Activated naive CD4-positive, alpha-beta T cell treated with anti-CD3 and anti-CD28 coated beads, Interleukin-2, amount 50 U/mL, for 72 hours (primary cell): ENCODE data around the gene MTA2. TPM values are rescaled to one million over a fixed set of nuclear protein-coding genes. Genes with fewer than 3 reads are reported as not detected.
A peak's percentile ranks its signal among the peaks of the same experiment; 100 is the strongest.
"Not testable (repeated sequence)": the region's sequence is repeated elsewhere in the genome, so short reads cannot be mapped to it uniquely, and the experiment has no call there.

Experiments used
- ATAC-seq, 2 donors: fragments of 150-1000 bp; cut with Tn5 transposase; 2 replicates each; pipeline ENCODE4 v1.10.0; 2021; ENCODE audit warnings: mild to moderate bottlenecking in 2 of 2, moderate library complexity in 2 of 2
- DNase-seq, 2 donors: peaks; one replicate each; pipeline ENCODE4 v3.0.0; 2021 to 2022; ENCODE audit warnings: low spot score in 2 of 2
- H3K27ac Mint-ChIP-seq, 2 donors: one replicate each; pipeline ENCODE4 v1.8.0; 2022; ENCODE audit warnings: mild to moderate bottlenecking in 2 of 2, mixed read lengths in 2 of 2
- H3K36me3 Mint-ChIP-seq, 2 donors: one replicate each; pipeline ENCODE4 v1.8.0; 2022; ENCODE audit warnings: mixed read lengths in 2 of 2
- H3K9me3 Mint-ChIP-seq, 2 donors: one replicate each; pipeline ENCODE4 v1.8.0; 2022; ENCODE audit warnings: mixed read lengths in 2 of 2
- total RNA-seq, 2 donors: library from RNA; stranded (reverse); gene quantifications; one replicate each; pipeline ENCODE4 v1.2.3, GENCODE V29; 2022

MTA2 gene
- total RNA-seq, 2 donors from 2014 or later = 180 to 259 TPM

- H3K36me3 Mint-ChIP-seq = peaks cover 47 to 51% of the 10 kb centered on the region in 2 donors
- peak overlapping the region; percentile 22 to 80 for H3K27ac Mint-ChIP-seq
- no peaks in the 10 kb centered on the region for H3K9me3 Mint-ChIP-seq
- DNase-seq (no peak), ATAC-seq (no peak)
These were observed 1.4 kb upstream of the MTA2 start for GRCh38 chr11:62603072-62603408.

- peaks cover 53 to 57% of the 10 kb centered on the region in 2 donors for H3K36me3 Mint-ChIP-seq
- no peaks in the 10 kb centered on the region for H3K9me3 Mint-ChIP-seq
- no peak for DNase-seq
- peak overlapping the region; percentile 87 to 99 for H3K27ac Mint-ChIP-seq
- peak in 1 of 2 donors; percentile 0 for ATAC-seq
These were observed 741 bp upstream of the MTA2 start for GRCh38 chr11:62602141-62603071.

- peak; percentile 48 to 64 for DNase-seq
- no peaks in the 10 kb centered on the region for H3K9me3 Mint-ChIP-seq
- H3K27ac Mint-ChIP-seq = peak overlapping the region; percentile 87 to 97
- peaks cover 60 to 62% of the 10 kb centered on the region in 2 donors for H3K36me3 Mint-ChIP-seq
- ATAC-seq = peak; percentile 9 to 17
These were observed 618 bp downstream of the MTA2 start for GRCh38 chr11:62601122-62601371.

- H3K9me3 Mint-ChIP-seq = no peaks in the 10 kb centered on the region
- H3K27ac Mint-ChIP-seq = peak overlapping the region; percentile 87 to 97
- no peak for DNase-seq
- ATAC-seq = peak in 1 of 2 donors; percentile 8
- peaks cover 62 to 65% of the 10 kb centered on the region in 2 donors for H3K36me3 Mint-ChIP-seq
These were observed 1.1 kb downstream of the MTA2 start for GRCh38 chr11:62600367-62601121.

- peaks cover 62 to 69% of the 10 kb centered on the region in 2 donors for H3K36me3 Mint-ChIP-seq
- DNase-seq = peak in 1 of 2 donors; percentile 66
- no peaks in the 10 kb centered on the region for H3K9me3 Mint-ChIP-seq
- peak in 1 of 2 donors; percentile 15 for ATAC-seq
- H3K27ac Mint-ChIP-seq = peak overlapping the region; percentile 87 to 97
These were observed 1.8 kb downstream of the MTA2 start for GRCh38 chr11:62599901-62600300.

GRCh38 chr11:62599069-62599696 is 2.5 kb downstream of the MTA2 start:
- DNase-seq = peak; percentile 90 to 95
- Mint-ChIP-seq H3K36me3 (peaks cover 67 to 75% of the 10 kb centered on the region in 2 donors), H3K9me3 (no peaks in the 10 kb centered on the region)

GRCh38 chr11:62595124-62595523 is 6.5 kb downstream of the MTA2 start:
- Mint-ChIP-seq H3K36me3 (peaks cover 61 to 63% of the 10 kb centered on the region in 2 donors), H3K27ac (peak overlapping the region; percentile 8 to 99), H3K9me3 (no peaks in the 10 kb centered on the region)
- DNase-seq = no peak
- no peak for ATAC-seq

More at GRCh38 chr11:62599069-62599696, 2.5 kb downstream of the MTA2 start:
- peak overlapping the region; percentile 87 to 97 for H3K27ac Mint-ChIP-seq
- ATAC-seq = peak; percentile 70 to 82

- peak; percentile 9 to 28 for ATAC-seq
- H3K9me3 Mint-ChIP-seq = no peaks in the 10 kb centered on the region
- H3K36me3 Mint-ChIP-seq = peaks cover 45 to 47% of the 10 kb centered on the region in 2 donors
- peak; percentile 71 to 76 for DNase-seq
- H3K27ac Mint-ChIP-seq = peak overlapping the region; percentile 95 to 99
These were observed 8.1 kb downstream of the MTA2 start for GRCh38 chr11:62593434-62594044.

GRCh38 chr11:62592989-62593421 is 8.7 kb downstream of the MTA2 start:
- DNase-seq (no peak), ATAC-seq (no peak)
- H3K27ac Mint-ChIP-seq = peak overlapping the region; percentile 68 to 99
- H3K36me3 Mint-ChIP-seq = peaks cover 39 to 42% of the 10 kb centered on the region in 2 donors
- no peaks in the 10 kb centered on the region for H3K9me3 Mint-ChIP-seq

- H3K9me3 Mint-ChIP-seq = no peaks in the 10 kb centered on the region
- DNase-seq (no peak), ATAC-seq (peak in 1 of 2 donors; percentile 2)
- H3K36me3 Mint-ChIP-seq = peaks cover 32 to 34% of the 10 kb centered on the region in 2 donors
- peak overlapping the region; percentile 99 for H3K27ac Mint-ChIP-seq
These were observed 9.4 kb downstream of the MTA2 start for GRCh38 chr11:62592146-62592815.

GRCh38 chr11:62591448-62592145 is 10.1 kb downstream of the MTA2 start, which contains the start of gene TUT1:
TSS of gene TUT1 (minus strand) at chr11:62591523. CDS start at chr11:62591485, 38 bp downstream.
- H3K9me3 Mint-ChIP-seq = no peaks in the 10 kb centered on the region
- peaks cover 29 to 31% of the 10 kb centered on the region in 2 donors for H3K36me3 Mint-ChIP-seq
- peak within 1 kb of the TSS; percentile 99 for H3K27ac Mint-ChIP-seq
- peak; percentile 93 to 98 for DNase-seq
- peak; percentile 87 to 90 for ATAC-seq

GRCh38 chr11:62588966-62589637 is 12.6 kb downstream of the MTA2 start:
- H3K9me3 Mint-ChIP-seq = no peaks in the 10 kb centered on the region
- ATAC-seq = no peak
- DNase-seq = peak in 1 of 2 donors; percentile 28
- peaks cover 10 to 23% of the 10 kb centered on the region in 2 donors for H3K36me3 Mint-ChIP-seq
- no peak overlapping the region for H3K27ac Mint-ChIP-seq

- H3K9me3 Mint-ChIP-seq, H3K36me3 Mint-ChIP-seq, DNase-seq, H3K27ac Mint-ChIP-seq, ATAC-seq: not testable (repeated sequence)
These were observed 16.3 kb downstream of the MTA2 start for GRCh38 chr11:62585356-62585755.

- ATAC-seq = not testable (repeated sequence)
These were observed 19.9 kb downstream of the MTA2 start for GRCh38 chr11:62581735-62582134.

More at GRCh38 chr11:62581735-62582134, 19.9 kb downstream of the MTA2 start:
- not testable (repeated sequence) for H3K36me3 Mint-ChIP-seq, H3K27ac Mint-ChIP-seq, DNase-seq, H3K9me3 Mint-ChIP-seq
